Mesenteric fat pad (tissue), 1 donor: Measurements from ENCODE around the gene TMTC2. TPM values are rescaled to one million over a fixed set of nuclear protein-coding genes. Genes with fewer than 3 reads are reported as not detected.

Source experiments
- DNase-seq: peaks from one replicate; pipeline ENCODE4 v3.0.0-alpha.2; 2020; ENCODE audit warnings: low spot score
- total RNA-seq: library from RNA; stranded (reverse); fragmentation: NEBNext Ultra II Directional; extraction: Animal tissue kit (Norgen Biotek cat#: 25700); gene quantifications from one replicate; pipeline ENCODE4 v1.2.1, GENCODE V29; 2021
- donor health status: DM: yes; HTN: yes; CAD: no.

The TMTC2 gene
- total RNA-seq, 1 donor from 2014 or later: 7.0 TPM

DNA sequence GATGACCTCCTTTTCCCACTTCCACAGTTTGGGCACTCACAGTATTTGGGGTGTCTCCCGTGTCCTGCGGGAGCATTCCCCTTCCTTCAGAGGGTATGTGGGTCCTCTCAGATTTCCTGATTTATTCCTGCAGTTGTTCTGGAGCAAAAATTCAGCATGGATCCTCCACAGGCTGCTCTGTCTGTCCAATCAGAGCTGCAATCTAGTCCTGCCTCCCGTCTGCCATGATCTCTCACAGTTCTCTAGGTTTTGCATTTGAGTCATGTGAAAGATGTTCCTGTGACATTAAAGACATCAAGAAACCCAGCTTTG is 435.9 kb downstream of the TMTC2 start:
- no peak for DNase-seq

DNA sequence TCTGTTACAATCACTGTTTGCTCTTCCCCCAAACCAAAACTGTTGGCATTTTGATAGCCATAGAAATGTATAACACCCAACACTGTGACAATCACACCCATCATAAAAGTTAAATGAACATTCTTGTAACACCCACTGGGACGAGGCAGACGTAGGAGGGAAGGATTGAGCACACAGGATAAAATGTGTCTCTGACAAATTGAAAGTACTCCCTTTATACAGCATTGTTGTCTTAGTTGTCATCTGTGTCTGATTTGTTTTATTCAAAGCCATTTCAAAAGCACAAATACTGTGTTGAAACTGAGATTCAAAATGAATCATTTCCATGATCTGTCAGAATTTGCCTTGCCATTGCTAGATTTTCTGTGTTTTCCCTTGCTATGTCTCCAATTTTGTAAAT is 436.3 kb downstream of the TMTC2 start:
- DNase-seq: no peak

DNA sequence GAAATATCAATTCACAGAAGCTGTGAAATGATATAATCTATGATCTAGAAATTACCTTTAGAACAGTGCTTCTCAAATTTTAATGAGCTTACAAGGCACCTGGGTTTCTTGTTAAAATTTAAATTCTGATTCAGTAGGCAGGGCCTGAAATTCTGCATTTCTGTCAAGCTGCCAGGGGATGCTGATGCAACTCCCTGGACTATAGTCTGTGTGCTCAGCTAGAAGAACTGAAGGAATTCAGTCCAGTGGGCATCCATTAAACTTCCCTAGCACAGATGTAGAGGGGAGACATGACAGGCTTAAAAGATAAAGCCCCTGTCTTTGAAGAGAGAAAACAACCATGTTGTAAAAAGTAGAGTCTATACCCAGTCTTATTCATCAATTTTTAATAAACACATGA is 441.8 kb downstream of the TMTC2 start:
- DNase-seq: no peak

DNA sequence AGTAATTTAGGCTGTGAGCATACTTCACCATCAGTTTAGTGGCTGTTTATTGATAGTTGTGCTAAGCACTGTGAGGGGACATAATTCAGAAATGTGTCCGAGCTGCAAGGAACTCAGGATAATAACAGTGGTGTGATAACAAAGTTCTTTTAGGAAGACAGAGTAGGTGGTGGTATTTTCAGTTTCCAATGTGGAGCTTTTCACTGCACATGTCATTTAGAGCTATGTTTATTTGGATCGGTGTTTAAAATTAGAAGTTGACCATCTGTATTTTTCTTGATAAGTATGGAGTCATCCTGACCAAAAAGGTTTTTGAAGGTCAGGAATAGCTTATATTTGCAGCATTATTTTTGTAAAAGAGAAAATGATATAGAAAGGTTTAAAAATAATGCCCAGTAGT is 443.5 kb downstream of the TMTC2 start:
- no peak for DNase-seq

DNA sequence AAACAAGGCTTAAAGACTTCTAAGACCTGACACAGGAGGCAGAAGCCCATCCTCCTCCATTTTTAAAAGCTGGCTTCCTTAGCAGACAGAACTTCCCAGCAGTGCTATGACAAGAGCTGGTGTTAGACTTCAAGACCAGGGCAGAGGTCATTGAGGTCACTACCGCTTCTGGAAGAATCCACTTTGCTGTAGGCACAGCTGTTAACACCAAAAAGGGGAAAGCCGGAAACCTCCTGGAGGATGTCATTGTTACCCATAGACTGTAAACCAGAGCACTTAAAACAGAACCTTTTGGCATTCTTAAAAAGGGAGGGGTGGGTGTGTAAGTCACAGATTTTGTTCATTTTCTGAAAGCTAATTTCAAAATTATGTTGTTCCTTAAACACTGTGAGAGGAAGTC is 445.7 kb downstream of the TMTC2 start:
- DNase-seq: no peak

DNA sequence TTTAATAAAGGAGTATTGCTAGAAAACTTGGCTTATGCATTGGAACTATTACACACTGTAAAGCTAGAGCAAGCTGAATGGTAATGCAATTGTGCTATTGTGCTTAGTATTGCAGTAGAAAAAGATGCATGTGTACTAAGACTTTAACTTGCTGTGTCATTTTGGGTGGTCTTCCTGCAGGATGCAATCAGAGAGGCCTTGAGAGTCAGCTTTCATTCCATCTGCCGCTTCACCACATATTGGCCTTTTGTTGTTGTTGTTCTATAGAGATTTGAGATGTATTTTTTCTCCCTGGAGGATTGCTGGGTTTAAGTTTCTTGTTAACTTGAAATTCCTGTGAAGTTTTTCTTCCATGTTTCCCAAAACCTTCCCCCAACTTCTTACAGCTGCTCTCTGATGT is 449.7 kb downstream of the TMTC2 start:
- DNase-seq: no peak

DNA sequence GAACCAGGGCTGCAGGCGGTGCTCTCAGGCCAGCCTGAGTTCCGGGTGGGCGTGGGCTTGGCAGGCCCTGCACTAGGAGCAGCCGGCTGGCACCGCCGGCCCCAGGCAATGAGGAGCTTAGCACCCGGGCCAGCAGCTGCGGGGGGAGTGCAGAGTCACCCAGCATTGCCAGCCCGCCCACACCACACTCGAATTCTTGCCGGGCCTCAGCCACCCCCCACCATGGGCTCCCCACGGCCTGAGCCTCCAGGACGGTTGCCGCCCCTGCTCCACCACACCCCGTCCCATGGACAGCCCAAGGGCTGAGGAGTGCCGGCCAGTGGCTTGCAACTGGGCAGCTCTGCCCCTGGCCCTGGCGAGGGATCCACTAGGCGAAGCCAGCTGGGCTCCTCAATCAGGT is 453.4 kb downstream of the TMTC2 start:
- no peak for DNase-seq

DNA sequence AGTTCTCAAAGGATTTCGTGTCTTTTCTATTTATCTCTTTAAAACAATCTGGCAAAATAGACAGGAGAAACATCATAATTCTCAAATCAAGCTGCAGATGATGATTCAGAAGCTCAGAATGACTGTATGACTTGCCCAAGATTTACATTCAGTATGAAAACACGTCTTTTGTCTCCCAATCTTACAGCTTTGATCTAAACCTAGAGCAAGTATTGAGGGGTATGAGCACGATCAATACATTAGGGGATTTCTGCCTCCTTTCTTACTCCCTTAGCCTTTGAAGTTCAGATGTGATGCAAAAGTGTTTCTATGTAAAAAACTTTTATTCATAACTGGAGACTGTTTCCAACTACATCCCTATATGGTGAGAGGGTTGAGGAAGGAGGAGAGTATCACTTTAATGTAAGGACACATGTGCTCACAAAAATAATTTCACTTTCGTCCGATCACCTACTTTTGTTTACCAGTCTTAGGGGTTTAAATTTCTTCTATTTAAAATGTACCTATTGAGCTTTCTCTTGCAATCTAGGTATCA is 454.8 kb downstream of the TMTC2 start:
- no peak for DNase-seq

DNA sequence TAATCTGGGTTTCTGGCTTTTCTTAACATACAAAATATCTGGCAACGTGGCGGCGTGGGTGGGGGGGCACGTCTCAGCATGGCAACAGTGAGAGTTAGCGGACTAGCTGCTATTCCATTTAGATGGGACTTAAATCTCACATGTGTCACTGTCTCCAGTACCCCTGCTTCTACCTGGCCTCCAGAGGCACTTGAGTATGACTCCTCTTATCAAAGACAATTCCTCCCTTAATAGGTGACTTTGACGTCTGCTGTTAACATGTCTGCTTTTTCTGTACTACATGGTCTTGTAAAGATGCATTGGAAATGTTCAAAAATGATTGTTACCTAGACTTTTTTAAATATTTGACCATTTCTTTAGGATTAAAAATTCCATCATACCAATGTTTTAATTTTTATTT is 456.2 kb downstream of the TMTC2 start:
- no peak for DNase-seq

DNA sequence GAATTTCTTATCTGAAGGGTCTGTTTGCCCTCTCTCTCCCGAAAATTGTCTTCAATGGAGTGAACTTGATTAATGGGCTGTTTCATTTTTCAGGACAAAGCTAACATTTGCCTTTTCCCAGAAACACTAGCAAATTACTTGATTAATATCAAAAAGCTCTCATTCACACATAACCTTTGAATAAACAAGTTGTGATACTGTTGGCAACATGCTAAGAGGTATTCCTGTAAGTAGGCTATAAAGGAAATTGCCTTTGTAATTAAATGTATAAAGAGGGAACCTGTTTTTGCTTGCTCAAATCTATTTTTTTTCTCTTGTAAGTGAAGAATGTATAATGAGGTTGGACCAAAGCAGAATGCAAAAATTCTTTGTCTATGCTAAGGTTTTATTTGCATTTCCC is 457.2 kb downstream of the TMTC2 start:
- no peak for DNase-seq

DNA sequence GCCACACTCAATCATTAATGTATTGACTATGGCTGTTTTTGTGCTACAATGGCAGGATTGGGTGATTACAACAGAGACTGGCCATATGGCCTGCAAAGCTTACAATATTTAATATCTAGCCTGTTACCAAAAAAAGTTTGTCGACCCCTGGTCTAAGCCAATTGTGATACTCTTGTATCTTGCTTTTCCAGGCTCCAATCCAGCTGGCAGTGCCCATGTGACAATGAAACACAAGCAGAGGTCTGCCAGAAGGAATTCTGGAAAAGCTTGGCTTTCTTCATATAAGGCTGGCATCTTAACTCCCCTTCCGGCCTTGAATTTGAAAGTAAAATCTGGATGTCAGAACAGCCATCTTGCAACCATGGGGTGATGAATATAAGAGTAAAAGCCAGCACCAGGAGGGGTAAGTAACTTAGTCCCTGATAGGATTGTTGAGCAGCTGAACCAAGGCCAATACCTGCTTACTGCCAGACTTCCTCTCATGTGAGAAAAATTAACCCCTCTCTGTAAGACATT is 458.7 kb downstream of the TMTC2 start:
- no peak for DNase-seq

DNA sequence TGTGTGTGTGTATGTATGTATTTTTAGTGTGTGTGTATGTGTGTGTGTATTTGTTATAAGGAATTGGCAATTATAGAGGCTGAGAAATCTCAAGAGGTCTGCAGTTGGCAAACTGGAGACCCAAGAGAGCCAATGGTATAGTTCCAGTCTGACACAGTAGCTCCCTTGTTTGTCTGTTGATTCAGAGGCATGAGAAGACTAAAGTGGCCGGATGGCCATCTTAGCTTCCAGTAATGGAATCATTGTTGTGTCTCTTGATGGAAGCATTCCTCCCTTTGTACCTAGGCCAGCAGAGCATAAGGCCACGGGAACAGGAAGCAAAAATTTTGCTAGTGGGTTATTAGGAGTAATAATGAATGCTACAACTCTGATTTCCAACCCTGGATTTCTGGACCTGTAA is 460.6 kb downstream of the TMTC2 start:
- no peak for DNase-seq

DNA sequence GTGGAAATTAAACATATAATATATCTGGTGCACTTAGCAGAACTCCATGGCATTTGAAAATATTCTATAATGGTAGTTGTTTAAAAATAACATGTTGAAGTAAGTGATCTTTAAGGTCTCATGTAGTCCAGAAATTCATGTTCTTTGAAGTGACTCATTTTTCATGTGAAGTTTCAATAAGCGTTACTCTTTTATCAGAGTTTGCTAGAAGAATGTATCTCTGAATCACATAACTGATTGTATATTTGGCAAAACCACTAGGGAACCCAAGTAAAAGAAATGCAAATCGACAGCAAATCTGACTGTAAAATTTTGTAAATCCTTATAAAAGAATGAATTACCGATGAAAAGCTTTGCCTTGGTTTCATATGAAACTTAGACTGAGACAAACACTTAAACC is 463.3 kb downstream of the TMTC2 start:
- no peak for DNase-seq

DNA sequence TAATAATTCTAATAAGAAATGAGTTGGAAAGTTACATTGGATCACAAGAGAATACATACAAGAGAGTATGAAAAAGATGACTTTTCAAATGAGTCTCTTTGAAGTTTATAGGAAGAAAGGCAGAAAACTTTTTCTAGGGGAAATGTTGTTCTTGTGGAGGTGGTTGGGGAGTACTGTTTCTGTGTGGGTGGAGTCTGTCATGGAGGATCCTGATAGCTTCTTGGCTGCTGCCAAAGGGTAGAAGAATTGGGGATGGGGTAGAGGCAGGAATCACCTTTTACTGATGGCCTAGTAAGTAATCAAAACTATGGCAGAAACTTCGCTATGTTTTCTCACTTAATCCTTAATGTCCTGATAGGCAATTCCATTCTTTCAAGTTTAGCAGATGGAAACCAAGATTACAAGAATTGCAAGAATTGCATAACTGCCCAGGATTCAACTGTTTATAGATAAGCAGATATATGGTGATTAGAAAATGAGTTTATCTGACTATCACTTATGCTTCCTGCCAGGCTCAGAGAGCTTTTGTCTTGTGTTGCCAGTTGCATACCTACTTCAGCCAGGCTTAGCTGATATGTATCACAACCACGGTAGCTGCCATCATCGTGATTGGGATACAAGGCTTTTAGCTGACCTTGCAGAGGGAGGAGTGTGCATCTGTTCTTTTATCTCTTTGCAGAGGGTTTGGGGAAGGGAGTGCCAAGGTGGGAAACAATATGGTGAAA is 463.9 kb downstream of the TMTC2 start:
- no peak for DNase-seq

DNA sequence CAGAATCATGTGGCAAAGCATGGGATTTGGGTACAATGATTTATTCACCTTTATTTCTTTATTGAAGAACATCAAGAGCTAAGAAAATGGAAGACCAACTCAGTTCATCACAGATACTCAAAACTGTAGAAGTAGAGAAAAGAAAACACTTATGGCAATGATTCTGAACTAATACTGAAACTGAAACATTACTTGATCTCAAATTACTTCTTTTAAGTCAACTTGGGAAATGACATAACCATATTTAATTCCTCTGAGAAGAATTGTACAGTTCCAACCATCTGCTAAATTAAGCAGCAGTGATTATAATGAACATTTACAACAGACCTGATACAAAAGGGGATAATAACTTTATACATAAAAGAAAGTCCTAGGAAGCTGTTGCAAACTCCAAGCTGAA is 466.5 kb downstream of the TMTC2 start:
- DNase-seq: no peak

DNA sequence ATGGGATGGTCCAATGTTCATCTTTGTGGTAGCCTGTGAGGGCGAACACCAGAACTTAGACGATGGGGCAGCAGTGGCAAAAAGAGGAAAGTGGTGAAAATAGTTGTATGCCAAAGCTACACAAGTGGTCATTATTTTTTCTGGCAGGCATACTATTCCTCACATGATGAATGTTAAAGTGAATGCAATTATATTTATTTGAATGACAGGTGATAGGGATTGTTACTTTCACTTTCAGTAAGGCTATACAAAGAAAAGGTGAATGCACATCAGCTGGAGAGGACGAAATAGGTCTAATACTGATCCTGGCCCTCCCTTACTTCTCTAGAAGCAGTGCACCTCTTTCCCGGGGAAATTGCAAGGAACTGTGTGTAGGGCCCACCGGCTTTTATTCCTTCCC is 470.1 kb downstream of the TMTC2 start:
- DNase-seq: no peak

DNA sequence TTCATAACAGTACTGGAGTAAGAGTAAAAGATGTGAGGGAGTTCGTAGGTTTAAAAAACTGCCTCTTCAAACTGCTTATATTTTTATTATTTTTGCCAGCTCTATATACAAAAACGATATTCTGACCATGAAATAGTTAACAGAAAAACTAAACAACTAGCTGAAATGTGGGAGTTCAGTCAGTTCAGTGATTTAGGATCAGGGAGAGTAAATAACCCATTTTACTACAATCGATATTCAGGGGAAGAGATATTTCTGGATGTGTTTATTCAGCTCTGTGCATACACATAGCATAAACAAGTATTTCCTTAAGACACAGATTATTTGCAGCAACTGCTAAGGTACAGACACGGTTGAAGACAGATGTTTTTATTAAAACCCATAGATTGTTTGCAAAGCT is 470.9 kb downstream of the TMTC2 start:
- no peak for DNase-seq

DNA sequence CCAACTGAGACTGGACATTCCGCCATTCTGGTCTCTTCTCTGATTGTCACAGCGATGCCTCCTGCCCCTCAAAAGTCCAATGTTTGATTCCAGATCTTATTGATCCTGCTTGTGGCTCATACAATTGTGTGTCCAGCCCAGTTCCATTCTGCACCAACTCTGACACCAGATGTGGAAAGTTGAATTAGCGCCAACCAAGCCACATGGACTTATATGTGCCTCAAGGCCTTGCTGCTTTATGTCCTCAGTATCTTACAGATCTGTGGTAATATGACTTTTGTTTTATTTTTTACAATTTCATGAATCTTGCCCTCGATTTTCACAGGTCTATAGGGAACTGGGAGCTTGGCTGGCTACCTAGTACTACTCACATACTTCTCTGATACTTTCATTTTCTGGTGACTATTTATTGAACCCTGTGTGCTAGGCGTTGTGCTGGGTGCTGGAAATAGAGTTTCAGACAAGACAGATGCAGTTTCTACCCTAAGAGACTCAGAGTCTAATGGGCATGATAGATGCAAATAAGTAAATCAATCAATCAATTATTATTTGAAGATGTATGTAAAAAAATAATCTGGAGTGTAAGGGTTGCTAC is 472.0 kb downstream of the TMTC2 start:
- no peak for DNase-seq

DNA sequence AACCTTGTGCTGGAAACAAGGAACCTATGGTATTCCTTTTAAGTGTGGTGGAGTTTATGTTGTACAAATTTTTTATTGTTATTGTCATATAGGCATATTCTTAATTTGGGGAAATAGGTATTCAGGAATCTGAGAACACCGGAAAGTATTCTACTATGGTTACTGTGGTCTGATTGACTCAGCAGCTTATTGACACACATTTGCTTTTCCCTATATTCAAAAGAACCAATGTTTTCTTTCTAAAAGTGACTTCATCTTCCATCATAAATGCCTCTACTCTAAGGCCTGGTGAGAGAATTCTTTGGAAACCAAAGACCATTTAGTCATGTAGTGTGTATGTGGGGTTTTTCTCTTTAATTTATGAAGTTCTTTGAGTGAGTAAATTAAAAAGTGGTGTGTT is 474.8 kb downstream of the TMTC2 start:
- no peak for DNase-seq

DNA sequence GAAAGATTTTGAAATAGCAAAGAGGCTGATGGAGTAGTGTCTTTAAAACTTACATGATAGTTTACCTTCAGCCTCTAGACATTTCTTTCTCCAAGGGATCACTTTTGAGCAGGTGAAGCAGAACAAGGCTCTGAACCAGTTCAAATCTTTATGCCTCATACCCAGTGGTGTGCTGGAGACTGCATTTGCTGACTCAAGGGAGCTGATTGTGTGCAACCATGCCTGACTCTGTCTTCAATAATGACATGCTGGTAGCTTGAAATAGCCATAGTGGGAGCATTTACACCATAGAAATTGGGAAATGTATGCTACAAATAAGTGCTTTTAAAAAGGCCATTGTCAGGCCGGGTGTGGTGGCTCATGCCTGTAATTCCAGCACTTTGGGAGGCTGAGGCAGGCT is 482.0 kb downstream of the TMTC2 start:
- no peak for DNase-seq

DNA sequence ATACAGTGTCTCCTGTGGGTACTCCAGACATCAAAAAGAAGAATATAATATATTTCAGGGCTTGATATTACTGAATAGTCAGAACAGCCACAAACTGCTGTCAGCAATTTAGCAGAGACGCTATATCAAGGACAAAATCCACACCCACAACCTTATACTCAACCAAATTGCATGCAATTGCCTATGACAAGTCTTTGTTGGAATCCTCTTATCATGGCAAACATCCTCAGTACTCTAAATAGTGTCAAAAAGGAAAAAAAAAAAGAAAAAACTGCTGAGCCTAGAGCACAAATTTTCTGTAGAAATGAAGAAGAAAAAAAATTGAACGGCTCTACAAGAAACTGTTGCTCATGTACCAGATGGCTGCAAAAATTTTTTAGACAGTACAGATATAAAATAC is 485.7 kb downstream of the TMTC2 start:
- no peak for DNase-seq

DNA sequence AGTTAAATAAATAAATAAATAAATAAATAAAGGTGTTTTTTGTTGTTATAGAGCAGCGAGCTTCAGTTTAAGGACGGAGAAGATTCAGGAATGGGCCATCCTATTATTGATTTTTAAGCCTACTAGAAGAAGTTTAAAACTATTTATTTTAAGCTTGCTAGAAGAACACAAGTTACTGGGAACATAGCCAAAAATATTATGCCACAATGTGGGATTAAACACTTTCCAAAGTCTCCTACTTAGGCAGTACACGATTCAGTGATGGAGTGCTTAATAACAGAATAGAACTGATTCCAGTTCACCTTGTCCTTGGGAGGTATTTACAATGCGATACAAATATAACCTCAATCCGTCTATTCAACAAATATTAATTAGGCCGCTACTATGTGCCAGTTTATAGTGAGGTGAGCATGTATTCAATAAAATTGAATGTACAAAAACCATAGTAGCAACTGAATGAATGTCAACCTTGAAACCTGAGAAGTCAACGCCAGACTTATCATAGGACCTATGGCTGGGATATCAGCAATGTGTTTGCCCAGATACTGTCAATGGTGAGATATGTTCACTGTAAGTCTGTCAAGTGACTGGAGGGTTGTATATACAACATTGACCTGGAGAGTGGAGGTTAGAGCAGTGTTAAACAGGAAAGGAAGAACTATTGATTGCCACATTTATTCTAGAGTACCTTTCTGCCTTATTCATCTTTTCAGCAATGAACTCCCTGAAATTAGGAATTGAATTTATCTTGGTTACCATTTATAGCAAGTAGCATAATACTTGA is 486.4 kb downstream of the TMTC2 start:
- DNase-seq: no peak
